Non-pigmented ciliary epithelial cell (primary cell): ENCODE results near the gene HNF4A.

ENCODE experiments used
- DNase-seq: peaks from one replicate; pipeline ENCODE4 v3.0.0-alpha.2; 2010; ENCODE audit warnings: low read depth

HNF4A gene

GRCh38 chr20:44392776-44393607 is 37.5 kb downstream of the HNF4A start:
- no peak for DNase-seq

GRCh38 chr20:44393608-44394451 is 38.3 kb downstream of the HNF4A start:
- DNase-seq = no peak

GRCh38 chr20:44394452-44394701 is 38.9 kb downstream of the HNF4A start:
- no peak for DNase-seq

- DNase-seq = no peak
These were observed 39.4 kb downstream of the HNF4A start for GRCh38 chr20:44394702-44395460.

GRCh38 chr20:44395461-44396340 is 40.2 kb downstream of the HNF4A start:
- DNase-seq = no peak

GRCh38 chr20:44396369-44397130 is 41.1 kb downstream of the HNF4A start:
- no peak for DNase-seq

- DNase-seq = no peak
These were observed 42.8 kb downstream of the HNF4A start for GRCh38 chr20:44398335-44398734.

- no peak for DNase-seq
These were observed 43.9 kb downstream of the HNF4A start for GRCh38 chr20:44399446-44399845.

- no peak for DNase-seq
These were observed 45.1 kb downstream of the HNF4A start for GRCh38 chr20:44400671-44400969.

GRCh38 chr20:44400970-44401769 is 45.7 kb downstream of the HNF4A start:
- no peak for DNase-seq

GRCh38 chr20:44401770-44402390 is 46.4 kb downstream of the HNF4A start:
- DNase-seq = no peak

- no peak for DNase-seq
These were observed 47.1 kb downstream of the HNF4A start for GRCh38 chr20:44402391-44403193.

- no peak for DNase-seq
These were observed 48.0 kb downstream of the HNF4A start for GRCh38 chr20:44403194-44404112.

- DNase-seq = no peak
These were observed 49.0 kb downstream of the HNF4A start for GRCh38 chr20:44404204-44405181.

GRCh38 chr20:44405257-44405656 is 49.8 kb downstream of the HNF4A start:
- DNase-seq = no peak

- DNase-seq = no peak
These were observed 50.5 kb downstream of the HNF4A start for GRCh38 chr20:44405785-44406571.
